HEK293 (cell line): ENCODE measurements around the gene SKI.

Experiments
- OSR2 ChIP-seq: fragments of 450-650 bp; formaldehyde crosslinking; IDR thresholded peaks from 2 replicates; pipeline ENCODE4 v1.5.1; 2016; ENCODE audit warnings: missing biosample characterization, missing genetic modification characterization
- TCF7L2 ChIP-seq: IDR thresholded peaks from 2 replicates; pipeline ENCODE4 v1.6.1; 2011; ENCODE audit warnings: low read depth, mild to moderate bottlenecking, inconsistent platforms, low read length, moderate library complexity, borderline replicate concordance
- ZFP41 ChIP-seq: fragments of 450-650 bp; formaldehyde crosslinking; IDR thresholded peaks from 2 replicates; pipeline ENCODE4 v1.5.1; 2016; ENCODE audit warnings: missing biosample characterization, missing genetic modification characterization, borderline replicate concordance
- ZNF174 ChIP-seq: fragments of 450-650 bp; formaldehyde crosslinking; IDR thresholded peaks from 2 replicates; pipeline ENCODE4 v1.5.0; 2017; ENCODE audit warnings: missing biosample characterization, mild to moderate bottlenecking, missing genetic modification characterization
- ZNF416 ChIP-seq: fragments of 450-650 bp; formaldehyde crosslinking; IDR thresholded peaks from 2 replicates; pipeline ENCODE4 v1.5.1; 2016; ENCODE audit warnings: missing biosample characterization, missing genetic modification characterization
- TF ChIP-seq, protein P1 (sequence below): fragments of 450-650 bp; formaldehyde crosslinking; IDR thresholded peaks from 2 replicates; pipeline ENCODE4 v1.5.1; 2016; ENCODE audit warnings: missing biosample characterization, missing genetic modification characterization

- no peak for TF ChIP-seq TCF7L2
- TF ChIP-seq ZFP41 (tag by site-specific recombination) = no peak
- TF ChIP-seq, protein P1, sequence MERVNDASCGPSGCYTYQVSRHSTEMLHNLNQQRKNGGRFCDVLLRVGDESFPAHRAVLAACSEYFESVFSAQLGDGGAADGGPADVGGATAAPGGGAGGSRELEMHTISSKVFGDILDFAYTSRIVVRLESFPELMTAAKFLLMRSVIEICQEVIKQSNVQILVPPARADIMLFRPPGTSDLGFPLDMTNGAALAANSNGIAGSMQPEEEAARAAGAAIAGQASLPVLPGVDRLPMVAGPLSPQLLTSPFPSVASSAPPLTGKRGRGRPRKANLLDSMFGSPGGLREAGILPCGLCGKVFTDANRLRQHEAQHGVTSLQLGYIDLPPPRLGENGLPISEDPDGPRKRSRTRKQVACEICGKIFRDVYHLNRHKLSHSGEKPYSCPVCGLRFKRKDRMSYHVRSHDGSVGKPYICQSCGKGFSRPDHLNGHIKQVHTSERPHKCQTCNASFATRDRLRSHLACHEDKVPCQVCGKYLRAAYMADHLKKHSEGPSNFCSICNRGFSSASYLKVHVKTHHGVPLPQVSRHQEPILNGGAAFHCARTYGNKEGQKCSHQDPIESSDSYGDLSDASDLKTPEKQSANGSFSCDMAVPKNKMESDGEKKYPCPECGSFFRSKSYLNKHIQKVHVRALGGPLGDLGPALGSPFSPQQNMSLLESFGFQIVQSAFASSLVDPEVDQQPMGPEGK (tag by site-specific recombination) = no peak
- no peak for TF ChIP-seq ZNF174 (tag by site-specific recombination)
- no peak for TF ChIP-seq ZNF416 (tag by site-specific recombination)
- no peak for TF ChIP-seq OSR2
These were observed 95.4 kb downstream of the SKI start for GRCh38 chr1:2323451-2323974.
